HEK293 (cell line): ENCODE data around the gene RETREG3.

ENCODE experiments used
- EGR2 ChIP-seq: fragments of 450-650 bp; formaldehyde crosslinking; IDR thresholded peaks from 2 replicates; pipeline ENCODE4 v1.5.1; 2016; ENCODE audit warnings: low read depth, missing biosample characterization, missing genetic modification characterization
- OSR2 ChIP-seq: fragments of 450-650 bp; formaldehyde crosslinking; IDR thresholded peaks from 2 replicates; pipeline ENCODE4 v1.5.1; 2016; ENCODE audit warnings: missing biosample characterization, missing genetic modification characterization
- TRIM28 ChIP-seq: IDR thresholded peaks from 2 replicates; pipeline ENCODE4 v1.6.1; 2011; ENCODE audit warnings: low read length, control low read depth, borderline replicate concordance
- ZNF324 ChIP-seq: fragments of 450-650 bp; formaldehyde crosslinking; IDR thresholded peaks from 2 replicates; pipeline ENCODE4 v1.5.1; 2016; ENCODE audit warnings: missing biosample characterization, missing genetic modification characterization
- ZNF335 ChIP-seq: fragments of 450-650 bp; formaldehyde crosslinking; conservative IDR thresholded peaks from 2 replicates; pipeline ENCODE4 v1.5.1; 2016; ENCODE audit warnings: missing biosample characterization, missing genetic modification characterization
- ZNF354C ChIP-seq: fragments of 450-650 bp; formaldehyde crosslinking; IDR thresholded peaks from 2 replicates; pipeline ENCODE4 v1.5.1; 2016; ENCODE audit warnings: missing biosample characterization, missing genetic modification characterization, low read depth, borderline replicate concordance
- ZNF423 ChIP-seq: fragments of 450-650 bp; formaldehyde crosslinking; IDR thresholded peaks from 2 replicates; pipeline ENCODE4 v1.5.1; 2016; ENCODE audit warnings: missing biosample characterization, missing genetic modification characterization
- ZNF426 ChIP-seq: fragments of 450-650 bp; formaldehyde crosslinking; IDR thresholded peaks from 2 replicates; pipeline ENCODE4 v1.5.1; 2017; ENCODE audit warnings: missing biosample characterization, missing genetic modification characterization, mild to moderate bottlenecking, inconsistent platforms, moderate library complexity
- ZNF501 ChIP-seq: fragments of 450-650 bp; formaldehyde crosslinking; IDR thresholded peaks from 2 replicates; pipeline ENCODE4 v1.5.1; 2016; ENCODE audit warnings: missing biosample characterization, missing genetic modification characterization
- ZNF530 ChIP-seq: fragments of 450-650 bp; formaldehyde crosslinking; IDR thresholded peaks from 2 replicates; pipeline ENCODE4 v1.5.1; 2016; ENCODE audit warnings: low read depth, missing biosample characterization, missing genetic modification characterization
- ZNF610 ChIP-seq: fragments of 450-650 bp; formaldehyde crosslinking; IDR thresholded peaks from 2 replicates; pipeline ENCODE4 v1.5.1; 2016; ENCODE audit warnings: missing biosample characterization, missing genetic modification characterization, borderline replicate concordance
- ZNF677 ChIP-seq: fragments of 450-650 bp; IDR thresholded peaks from 2 replicates; pipeline ENCODE4 v1.5.0; 2018; ENCODE audit warnings: missing biosample characterization, mild to moderate bottlenecking, missing genetic modification characterization, moderate library complexity
- ZSCAN30 ChIP-seq: fragments of 450-650 bp; IDR thresholded peaks from 2 replicates; pipeline ENCODE4 v1.5.1; 2018; ENCODE audit warnings: missing biosample characterization, mild to moderate bottlenecking, missing genetic modification characterization, moderate library complexity
- TF ChIP-seq, protein P1 (sequence below): fragments of 450-650 bp; formaldehyde crosslinking; IDR thresholded peaks from 2 replicates; pipeline ENCODE4 v1.5.1; 2016; ENCODE audit warnings: missing biosample characterization, missing genetic modification characterization
- TF ChIP-seq, protein P2 (sequence below): fragments of 450-650 bp; formaldehyde crosslinking; IDR thresholded peaks from 2 replicates; pipeline ENCODE4 v1.5.1; 2016; ENCODE audit warnings: missing biosample characterization, missing genetic modification characterization
- TF ChIP-seq, protein P3 (sequence below): fragments of 450-650 bp; formaldehyde crosslinking; IDR thresholded peaks from 2 replicates; pipeline ENCODE4 v1.5.1; 2016; ENCODE audit warnings: missing biosample characterization, missing genetic modification characterization
- TF ChIP-seq, protein P4 (sequence below): fragments of 450-650 bp; formaldehyde crosslinking; IDR thresholded peaks from 2 replicates; pipeline ENCODE4 v1.5.1; 2016; ENCODE audit warnings: missing biosample characterization, missing genetic modification characterization
- TF ChIP-seq, protein P5 (sequence below): fragments of 450-650 bp; formaldehyde crosslinking; IDR thresholded peaks from 2 replicates; pipeline ENCODE4 v1.5.1; 2016; ENCODE audit warnings: missing biosample characterization, missing genetic modification characterization
- TF ChIP-seq, protein P6 (sequence below): fragments of 450-650 bp; formaldehyde crosslinking; IDR thresholded peaks from 2 replicates; pipeline ENCODE4 v1.5.1; 2016; ENCODE audit warnings: missing biosample characterization, missing genetic modification characterization

RETREG3 gene

DNA sequence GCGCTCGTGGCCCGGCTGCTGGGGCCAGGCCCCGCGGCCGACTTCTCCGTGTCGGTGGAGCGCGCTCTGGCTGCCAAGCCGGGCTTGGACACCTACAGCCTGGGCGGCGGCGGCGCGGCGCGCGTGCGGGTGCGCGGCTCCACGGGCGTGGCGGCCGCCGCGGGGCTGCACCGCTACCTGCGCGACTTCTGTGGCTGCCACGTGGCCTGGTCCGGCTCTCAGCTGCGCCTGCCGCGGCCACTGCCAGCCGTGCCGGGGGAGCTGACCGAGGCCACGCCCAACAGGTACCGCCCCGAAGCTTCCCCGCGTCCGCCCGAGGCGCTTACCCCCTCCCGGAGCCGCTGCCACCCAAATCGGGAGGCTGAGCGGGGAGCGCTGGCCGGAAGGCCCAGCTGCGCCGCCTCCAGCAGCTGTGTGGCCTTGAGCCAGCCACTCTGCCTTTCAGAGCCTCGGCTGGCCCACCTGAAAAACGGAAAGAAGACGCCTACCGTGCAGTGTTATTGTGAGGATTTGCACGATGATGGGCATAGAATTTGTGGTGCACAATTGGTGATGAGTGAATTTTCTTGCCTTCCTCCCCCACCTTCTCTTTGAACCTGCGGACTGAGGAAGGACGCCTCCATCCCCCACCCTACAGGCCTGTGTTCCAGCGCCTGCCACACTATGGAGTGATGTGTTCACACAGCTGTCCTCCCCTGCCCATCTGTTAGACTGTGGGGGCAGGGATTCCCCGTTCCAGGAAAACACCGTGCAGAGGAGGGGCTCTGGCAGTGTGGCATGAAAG, 72.6 kb downstream of the RETREG3 start (continued):
- TF ChIP-seq ZNF501 (tag by site-specific recombination) (0 out of 2 replicates have a peak, but pooled peaks have one; percentile 35), ZNF423 (peak; percentile 68), ZNF530 (tag by site-specific recombination) (no peak), TRIM28 (peak; percentile 53; the same call in 1 of the 2 replicates), ZSCAN30 (peak; percentile 8; the same call in 1 of the 2 replicates), OSR2 (tag by site-specific recombination) (peak; percentile 35), ZNF426 (tag by site-specific recombination) (no peak), ZNF354C (tag by site-specific recombination) (no peak), ZNF677 (tag by site-specific recombination) (peak; percentile 72), ZNF610 (0 out of 2 replicates have a peak, but pooled peaks have one; percentile 55), ZNF335 (tag by site-specific recombination) (peak; percentile 53), ZNF324 (peak; percentile 76; the same call in 1 of the 2 replicates), EGR2 (tag by site-specific recombination) (peak; percentile 60; the same call in 1 of the 2 replicates)
- TF ChIP-seq, protein P1, sequence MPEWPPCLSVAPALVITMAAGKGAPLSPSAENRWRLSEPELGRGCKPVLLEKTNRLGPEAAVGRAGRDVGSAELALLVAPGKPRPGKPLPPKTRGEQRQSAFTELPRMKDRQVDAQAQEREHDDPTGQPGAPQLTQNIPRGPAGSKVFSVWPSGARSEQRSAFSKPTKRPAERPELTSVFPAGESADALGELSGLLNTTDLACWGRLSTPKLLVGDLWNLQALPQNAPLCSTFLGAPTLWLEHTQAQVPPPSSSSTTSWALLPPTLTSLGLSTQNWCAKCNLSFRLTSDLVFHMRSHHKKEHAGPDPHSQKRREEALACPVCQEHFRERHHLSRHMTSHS = no peak
- TF ChIP-seq, protein P2, sequence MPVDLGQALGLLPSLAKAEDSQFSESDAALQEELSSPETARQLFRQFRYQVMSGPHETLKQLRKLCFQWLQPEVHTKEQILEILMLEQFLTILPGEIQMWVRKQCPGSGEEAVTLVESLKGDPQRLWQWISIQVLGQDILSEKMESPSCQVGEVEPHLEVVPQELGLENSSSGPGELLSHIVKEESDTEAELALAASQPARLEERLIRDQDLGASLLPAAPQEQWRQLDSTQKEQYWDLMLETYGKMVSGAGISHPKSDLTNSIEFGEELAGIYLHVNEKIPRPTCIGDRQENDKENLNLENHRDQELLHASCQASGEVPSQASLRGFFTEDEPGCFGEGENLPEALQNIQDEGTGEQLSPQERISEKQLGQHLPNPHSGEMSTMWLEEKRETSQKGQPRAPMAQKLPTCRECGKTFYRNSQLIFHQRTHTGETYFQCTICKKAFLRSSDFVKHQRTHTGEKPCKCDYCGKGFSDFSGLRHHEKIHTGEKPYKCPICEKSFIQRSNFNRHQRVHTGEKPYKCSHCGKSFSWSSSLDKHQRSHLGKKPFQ (tag by site-specific recombination) = 0 out of 2 replicates have a peak, but pooled peaks have one; percentile 36
- TF ChIP-seq, protein P3, sequence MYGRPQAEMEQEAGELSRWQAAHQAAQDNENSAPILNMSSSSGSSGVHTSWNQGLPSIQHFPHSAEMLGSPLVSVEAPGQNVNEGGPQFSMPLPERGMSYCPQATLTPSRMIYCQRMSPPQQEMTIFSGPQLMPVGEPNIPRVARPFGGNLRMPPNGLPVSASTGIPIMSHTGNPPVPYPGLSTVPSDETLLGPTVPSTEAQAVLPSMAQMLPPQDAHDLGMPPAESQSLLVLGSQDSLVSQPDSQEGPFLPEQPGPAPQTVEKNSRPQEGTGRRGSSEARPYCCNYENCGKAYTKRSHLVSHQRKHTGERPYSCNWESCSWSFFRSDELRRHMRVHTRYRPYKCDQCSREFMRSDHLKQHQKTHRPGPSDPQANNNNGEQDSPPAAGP (tag by site-specific recombination) = peak; percentile 84
- TF ChIP-seq, protein P4, sequence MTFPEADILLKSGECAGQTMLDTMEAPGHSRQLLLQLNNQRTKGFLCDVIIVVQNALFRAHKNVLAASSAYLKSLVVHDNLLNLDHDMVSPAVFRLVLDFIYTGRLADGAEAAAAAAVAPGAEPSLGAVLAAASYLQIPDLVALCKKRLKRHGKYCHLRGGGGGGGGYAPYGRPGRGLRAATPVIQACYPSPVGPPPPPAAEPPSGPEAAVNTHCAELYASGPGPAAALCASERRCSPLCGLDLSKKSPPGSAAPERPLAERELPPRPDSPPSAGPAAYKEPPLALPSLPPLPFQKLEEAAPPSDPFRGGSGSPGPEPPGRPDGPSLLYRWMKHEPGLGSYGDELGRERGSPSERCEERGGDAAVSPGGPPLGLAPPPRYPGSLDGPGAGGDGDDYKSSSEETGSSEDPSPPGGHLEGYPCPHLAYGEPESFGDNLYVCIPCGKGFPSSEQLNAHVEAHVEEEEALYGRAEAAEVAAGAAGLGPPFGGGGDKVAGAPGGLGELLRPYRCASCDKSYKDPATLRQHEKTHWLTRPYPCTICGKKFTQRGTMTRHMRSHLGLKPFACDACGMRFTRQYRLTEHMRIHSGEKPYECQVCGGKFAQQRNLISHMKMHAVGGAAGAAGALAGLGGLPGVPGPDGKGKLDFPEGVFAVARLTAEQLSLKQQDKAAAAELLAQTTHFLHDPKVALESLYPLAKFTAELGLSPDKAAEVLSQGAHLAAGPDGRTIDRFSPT (tag by site-specific recombination) = peak; percentile 81
- TF ChIP-seq, protein P5, sequence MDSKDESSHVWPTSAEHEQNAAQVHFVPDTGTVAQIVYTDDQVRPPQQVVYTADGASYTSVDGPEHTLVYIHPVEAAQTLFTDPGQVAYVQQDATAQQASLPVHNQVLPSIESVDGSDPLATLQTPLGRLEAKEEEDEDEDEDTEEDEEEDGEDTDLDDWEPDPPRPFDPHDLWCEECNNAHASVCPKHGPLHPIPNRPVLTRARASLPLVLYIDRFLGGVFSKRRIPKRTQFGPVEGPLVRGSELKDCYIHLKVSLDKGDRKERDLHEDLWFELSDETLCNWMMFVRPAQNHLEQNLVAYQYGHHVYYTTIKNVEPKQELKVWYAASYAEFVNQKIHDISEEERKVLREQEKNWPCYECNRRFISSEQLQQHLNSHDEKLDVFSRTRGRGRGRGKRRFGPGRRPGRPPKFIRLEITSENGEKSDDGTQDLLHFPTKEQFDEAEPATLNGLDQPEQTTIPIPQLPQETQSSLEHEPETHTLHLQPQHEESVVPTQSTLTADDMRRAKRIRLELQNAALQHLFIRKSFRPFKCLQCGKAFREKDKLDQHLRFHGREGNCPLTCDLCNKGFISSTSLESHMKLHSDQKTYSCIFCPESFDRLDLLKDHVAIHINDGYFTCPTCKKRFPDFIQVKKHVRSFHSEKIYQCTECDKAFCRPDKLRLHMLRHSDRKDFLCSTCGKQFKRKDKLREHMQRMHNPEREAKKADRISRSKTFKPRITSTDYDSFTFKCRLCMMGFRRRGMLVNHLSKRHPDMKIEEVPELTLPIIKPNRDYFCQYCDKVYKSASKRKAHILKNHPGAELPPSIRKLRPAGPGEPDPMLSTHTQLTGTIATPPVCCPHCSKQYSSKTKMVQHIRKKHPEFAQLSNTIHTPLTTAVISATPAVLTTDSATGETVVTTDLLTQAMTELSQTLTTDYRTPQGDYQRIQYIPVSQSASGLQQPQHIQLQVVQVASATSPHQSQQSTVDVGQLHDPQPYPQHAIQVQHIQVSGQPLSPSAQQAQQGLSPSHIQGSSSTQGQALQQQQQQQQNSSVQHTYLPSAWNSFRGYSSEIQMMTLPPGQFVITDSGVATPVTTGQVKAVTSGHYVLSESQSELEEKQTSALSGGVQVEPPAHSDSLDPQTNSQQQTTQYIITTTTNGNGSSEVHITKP (tag by site-specific recombination) = peak; percentile 77
- TF ChIP-seq, protein P6, sequence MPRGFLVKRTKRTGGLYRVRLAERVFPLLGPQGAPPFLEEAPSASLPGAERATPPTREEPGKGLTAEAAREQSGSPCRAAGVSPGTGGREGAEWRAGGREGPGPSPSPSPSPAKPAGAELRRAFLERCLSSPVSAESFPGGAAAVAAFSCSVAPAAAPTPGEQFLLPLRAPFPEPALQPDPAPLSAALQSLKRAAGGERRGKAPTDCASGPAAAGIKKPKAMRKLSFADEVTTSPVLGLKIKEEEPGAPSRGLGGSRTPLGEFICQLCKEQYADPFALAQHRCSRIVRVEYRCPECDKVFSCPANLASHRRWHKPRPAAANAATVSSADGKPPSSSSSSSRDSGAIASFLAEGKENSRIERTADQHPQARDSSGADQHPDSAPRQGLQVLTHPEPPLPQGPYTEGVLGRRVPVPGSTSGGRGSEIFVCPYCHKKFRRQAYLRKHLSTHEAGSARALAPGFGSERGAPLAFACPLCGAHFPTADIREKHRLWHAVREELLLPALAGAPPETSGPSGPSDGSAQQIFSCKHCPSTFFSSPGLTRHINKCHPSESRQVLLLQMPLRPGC (tag by site-specific recombination) = no peak
